A673 (cell line): ENCODE data around the gene RGS3. TPM values are rescaled to one million over a fixed set of nuclear protein-coding genes. Genes with fewer than 3 reads are reported as not detected.

Source experiments
- BruUV-seq: library from RNA; stranded (reverse); fragments of 400-500 nt; replicated peaks from 2 replicates; lab custom pipeline; 2021; lab: Mats Ljungman, UMichigan
- CTCF ChIA-PET: fragments of 300-600 bp; sonication (Branson Sonifier 250); formaldehyde crosslinking; loops from one replicate; lab custom pipeline; 2022; ENCODE audit warnings: antibody characterized with exemption; lab: Charles Lee
- POLR2A ChIA-PET: fragments of 300-600 bp; sonication (Branson Sonifier 250); formaldehyde crosslinking; loops from one replicate; lab custom pipeline; 2022; ENCODE audit warnings: antibody characterized with exemption; ENCODE audit not compliant: low non-redundant PET; lab: Charles Lee
- DNase-seq: peaks from one replicate; pipeline ENCODE4 v3.0.0-alpha.2; 2015; ENCODE audit warnings: low spot score
- H3K27ac ChIP-seq: fragments of 200-600 bp; sonication (generic); 2 replicates; pipeline ENCODE4 v1.5.1; 2016; ENCODE audit warnings: mixed run types, low read depth, mild to moderate bottlenecking, mixed read lengths, antibody characterized with exemption, low read length; ENCODE audit not compliant: poor library complexity, severe bottlenecking
- H3K27me3 ChIP-seq: fragments of 200-600 bp; sonication (generic); replicated peaks from 2 replicates; pipeline ENCODE4 v1.6.1; 2017; ENCODE audit warnings: mixed run types, low read depth, mild to moderate bottlenecking, mixed read lengths, antibody characterized with exemption, low read length; ENCODE audit not compliant: insufficient read depth, poor library complexity
- H3K36me3 ChIP-seq: fragments of 200-600 bp; sonication (generic); 2 replicates; pipeline ENCODE4 v1.6.1; 2016; ENCODE audit warnings: mixed run types, mild to moderate bottlenecking, mixed read lengths, antibody characterized with exemption, low read length; ENCODE audit not compliant: insufficient read depth, poor library complexity, severe bottlenecking
- H3K4me1 ChIP-seq: fragments of 200-600 bp; sonication (generic); 2 replicates; pipeline ENCODE4 v1.6.1; 2017; ENCODE audit warnings: mixed run types, mild to moderate bottlenecking, mixed read lengths, antibody characterized with exemption, low read length; ENCODE audit not compliant: insufficient read depth, poor library complexity, severe bottlenecking
- H3K4me3 ChIP-seq: fragments of 200-600 bp; sonication (generic); 2 replicates; pipeline ENCODE4 v1.5.1; 2016; ENCODE audit warnings: low read depth, mixed run types, mild to moderate bottlenecking, mixed read lengths, low read length; ENCODE audit not compliant: poor library complexity, severe bottlenecking
- H3K9me3 ChIP-seq: fragments of 200-600 bp; sonication (generic); 2 replicates; pipeline ENCODE4 v1.6.1; 2016; ENCODE audit warnings: mixed run types, low read depth, mild to moderate bottlenecking, mixed read lengths, antibody characterized with exemption, low read length; ENCODE audit not compliant: poor library complexity, severe bottlenecking
- CTCF ChIP-seq: fragments of 300-800, 200-600 bp; sonication (generic); conservative IDR thresholded peaks from 2 replicates; pipeline ENCODE4 v1.5.1; 2017; ENCODE audit warnings: low read depth, mild to moderate bottlenecking, antibody characterized with exemption, low read length, moderate library complexity, mixed read lengths
- EZH2 ChIP-seq: fragments of 200-600 bp; sonication (generic); IDR thresholded peaks from 2 replicates; pipeline ENCODE4 v1.6.1; 2017; ENCODE audit warnings: borderline replicate concordance, low read depth, mild to moderate bottlenecking, mixed read lengths, antibody characterized with exemption, low read length; ENCODE audit not compliant: poor library complexity, severe bottlenecking
- intact Hi-C: fragments of 100-400 bp; cut with micrococcal nuclease; formaldehyde crosslinking; loops from one replicate; pipeline ENCODE4 v1.10.0; 2022; ENCODE audit not compliant: unreplicated experiment
- total RNA-seq: library from RNA; stranded (reverse); gene quantifications from 2 replicates; pipeline ENCODE4 v1.2.3, GENCODE V29; 2021

The RGS3 gene
- total RNA-seq, 1 experiment from 2014 or later, result 19.2 TPM

GRCh38 chr9:113632776-113633590 lies 169.5 kb downstream of the RGS3 start:
- ChIA-PET POLR2A (no interaction called here), CTCF (no interaction called here)
- H3K36me3 ChIP-seq, result no peaks in the 10 kb centered on the region
- H3K27me3 ChIP-seq, result no peaks in the 10 kb centered on the region
- BruUV-seq, result no TSS peak
- H3K27ac ChIP-seq, result no peak overlapping the region
- no peak for DNase-seq
- no peaks in the 10 kb centered on the region for H3K9me3 ChIP-seq
- H3K4me1 ChIP-seq, result peaks cover 5% of the 10 kb centered on the region
- intact Hi-C loops, result no loop called here
- TF ChIP-seq CTCF (no peak), EZH2 (no peak)
- H3K4me3 ChIP-seq, result no peak overlapping the region

- ChIA-PET CTCF (interaction anchor here (0.7 kb wide), 1 partner anchor 210 kb away, joined by 6 read pairs; no protein-coding TSS in a partner anchor), POLR2A (interaction anchor here (0.7 kb wide), 1 partner anchor 89 kb away, joined by 8 read pairs; no protein-coding TSS in a partner anchor)
- H3K4me1 ChIP-seq, result peaks cover 5% of the 10 kb centered on the region
- no peaks in the 10 kb centered on the region for H3K9me3 ChIP-seq
- H3K27me3 ChIP-seq, result no peaks in the 10 kb centered on the region
- intact Hi-C loops, result no loop called here
- no peak for TF ChIP-seq EZH2
- no peak for TF ChIP-seq CTCF
- no peak overlapping the region for H3K27ac ChIP-seq
- DNase-seq, result no peak
- no peak overlapping the region for H3K4me3 ChIP-seq
- no TSS peak for BruUV-seq
- H3K36me3 ChIP-seq, result no peaks in the 10 kb centered on the region
Observed at GRCh38 chr9:113633782-113634595, 170.5 kb downstream of the RGS3 start.

- no peak for DNase-seq
- peaks cover 5% of the 10 kb centered on the region for H3K4me1 ChIP-seq
- BruUV-seq, result no TSS peak
- H3K9me3 ChIP-seq, result no peaks in the 10 kb centered on the region
- no peak overlapping the region for H3K27ac ChIP-seq
- no peak overlapping the region for H3K4me3 ChIP-seq
- ChIA-PET CTCF (no interaction called here), POLR2A (no interaction called here)
- TF ChIP-seq EZH2 (no peak), CTCF (no peak)
- no peaks in the 10 kb centered on the region for H3K27me3 ChIP-seq
- no peaks in the 10 kb centered on the region for H3K36me3 ChIP-seq
- intact Hi-C loops, result no loop called here
Observed at GRCh38 chr9:113634596-113635515, 171.3 kb downstream of the RGS3 start.
